HTERT RPE-1 (cell line): Measurements from ENCODE around the gene TEX11.

Experiments used
- in situ Hi-C: fragments of 300-500 bp; cut with MboI; formaldehyde crosslinking; loops from 4 replicates; pipeline ENCODE4 v1.14.3; 2020; ENCODE audit warnings: low sequenced_read_pairs

The TEX11 gene

GRCh38 chrX:70500826-70501225 is 407.7 kb downstream of the TEX11 start:
- in situ Hi-C loops: no loop called here

GRCh38 chrX:70498129-70498528 is 410.4 kb downstream of the TEX11 start:
- in situ Hi-C loops: no loop called here

- in situ Hi-C loops: no loop called here
These were observed 411.5 kb downstream of the TEX11 start for GRCh38 chrX:70497026-70497425.

GRCh38 chrX:70496491-70496890 is 412.0 kb downstream of the TEX11 start:
- in situ Hi-C loops: no loop called here

GRCh38 chrX:70494441-70494840 is 414.1 kb downstream of the TEX11 start:
- in situ Hi-C loops: no loop called here

GRCh38 chrX:70488856-70489255 is 419.7 kb downstream of the TEX11 start:
- in situ Hi-C loops: no loop called here

- in situ Hi-C loops: no loop called here
These were observed 423.0 kb downstream of the TEX11 start for GRCh38 chrX:70485466-70485865.

GRCh38 chrX:70482300-70482699 is 426.2 kb downstream of the TEX11 start:
- in situ Hi-C loops: no loop called here

- in situ Hi-C loops: no loop called here
These were observed 426.8 kb downstream of the TEX11 start for GRCh38 chrX:70481471-70482270.

GRCh38 chrX:70480660-70481018 is 427.9 kb downstream of the TEX11 start:
- in situ Hi-C loops: no loop called here

GRCh38 chrX:70479922-70480659 is 428.4 kb downstream of the TEX11 start:
- in situ Hi-C loops: no loop called here

- in situ Hi-C loops: no loop called here
These were observed 429.1 kb downstream of the TEX11 start for GRCh38 chrX:70479247-70479921.
